Neuronal stem cell (in vitro differentiated cells): ENCODE results near the gene BHLHA9.
A peak's percentile ranks its signal among the peaks of the same experiment; 100 is the strongest.

ENCODE experiments used
- DNase-seq: peaks from one replicate; pipeline ENCODE4 v3.0.0-alpha.2; 2013; ENCODE audit warnings: low spot score
- H2AFZ ChIP-seq: one replicate; pipeline ENCODE4 v1.6.1; 2013; ENCODE audit warnings: mild to moderate bottlenecking, low read length, inconsistent platforms
- H2AK5ac ChIP-seq: 2 replicates; pipeline ENCODE4 v1.6.1; 2013; ENCODE audit warnings: low read depth, mild to moderate bottlenecking, inconsistent platforms, low read length, moderate library complexity, mixed read lengths
- H2BK120ac ChIP-seq: 2 replicates; pipeline ENCODE4 v1.6.1; 2013; ENCODE audit warnings: low read depth, mild to moderate bottlenecking, inconsistent platforms, low read length, moderate library complexity, mixed read lengths
- H2BK12ac ChIP-seq: one replicate; pipeline ENCODE4 v1.6.1; 2013; ENCODE audit warnings: low read length, inconsistent platforms
- H2BK15ac ChIP-seq: 2 replicates; pipeline ENCODE4 v1.6.1; 2013; ENCODE audit warnings: mild to moderate bottlenecking, low read length, inconsistent platforms, mixed read lengths
- H2BK5ac ChIP-seq: one replicate; pipeline ENCODE4 v1.6.1; 2013; ENCODE audit warnings: inconsistent platforms, mild to moderate bottlenecking, low read length, moderate library complexity
- H3K14ac ChIP-seq: one replicate; pipeline ENCODE4 v1.6.1; 2013; ENCODE audit warnings: low read length, inconsistent platforms
- H3K18ac ChIP-seq: 2 replicates; pipeline ENCODE4 v1.6.1; 2013; ENCODE audit warnings: low read length, inconsistent platforms
- H3K23ac ChIP-seq: 2 replicates; pipeline ENCODE4 v1.6.1; 2013; ENCODE audit warnings: low read depth, mild to moderate bottlenecking, mixed read lengths, low read length, inconsistent platforms; ENCODE audit not compliant: poor library complexity
- H3K27ac ChIP-seq: replicated peaks from 3 replicates; pipeline ENCODE4 v1.5.1; 2013; ENCODE audit warnings: low read length, inconsistent platforms
- H3K27me3 ChIP-seq, 3 experiments: 2 replicates each; pipeline ENCODE4 v1.6.1; 2013; ENCODE audit warnings: low read length in 3 of 3, mild to moderate bottlenecking in 2 of 3, inconsistent platforms in 1 of 3, low read depth in 1 of 3, mixed read lengths in 1 of 3, moderate library complexity in 1 of 3; ENCODE audit not compliant: control insufficient read depth in 3 of 3, insufficient read depth in 3 of 3
- H3K36me3 ChIP-seq, 2 donors: replicated peaks in 1 of 2; 2 replicates each; pipeline ENCODE4 v1.6.1; 2013; ENCODE audit warnings: low read length in 2 of 2; ENCODE audit not compliant: control insufficient read depth in 2 of 2, insufficient read depth in 2 of 2
- H3K4ac ChIP-seq: 2 replicates; pipeline ENCODE4 v1.6.1; 2013; ENCODE audit warnings: inconsistent platforms, mild to moderate bottlenecking, low read length, moderate library complexity
- H3K4me1 ChIP-seq, 2 donors: 1 replicate in 1 of 2; 2 replicates in 1 of 2; pipeline ENCODE4 v1.6.1; 2013; ENCODE audit warnings: low read length in 2 of 2, low read depth in 1 of 2; ENCODE audit not compliant: control insufficient read depth in 2 of 2, insufficient read depth in 1 of 2
- H3K4me2 ChIP-seq: one replicate; pipeline ENCODE4 v1.6.1; 2013; ENCODE audit warnings: mild to moderate bottlenecking, low read length, inconsistent platforms; ENCODE audit not compliant: insufficient read depth, poor library complexity, severe bottlenecking
- H3K4me3 ChIP-seq, 2 donors: 2 replicates each; pipeline ENCODE4 v1.5.1; 2013; ENCODE audit warnings: low read length in 2 of 2, mild to moderate bottlenecking in 2 of 2, inconsistent platforms in 1 of 2, moderate library complexity in 1 of 2
- H3K79me1 ChIP-seq: one replicate; pipeline ENCODE4 v1.6.1; 2013; ENCODE audit warnings: low read depth, mild to moderate bottlenecking, inconsistent platforms, low read length, moderate library complexity
- H3K9ac ChIP-seq: one replicate; pipeline ENCODE4 v1.6.1; 2013; ENCODE audit warnings: mild to moderate bottlenecking, low read depth, low read length, inconsistent platforms; ENCODE audit not compliant: poor library complexity
- H3K9me3 ChIP-seq, 2 donors: replicated peaks in 1 of 2; 2 replicates each; pipeline versions ENCODE3 to v1.6.1; 2013; ENCODE audit warnings: low read length in 2 of 2, mild to moderate bottlenecking in 2 of 2, inconsistent platforms in 1 of 2, low read depth in 1 of 2, mixed read lengths in 1 of 2, moderate library complexity in 1 of 2; ENCODE audit not compliant: control insufficient read depth in 2 of 2, insufficient read depth in 1 of 2
- H4K8ac ChIP-seq: one replicate; pipeline ENCODE4 v1.6.1; 2013; ENCODE audit warnings: low read depth, mild to moderate bottlenecking, inconsistent platforms, low read length, moderate library complexity
- H4K91ac ChIP-seq: one replicate; pipeline ENCODE4 v1.6.1; 2013; ENCODE audit warnings: low read length, low read depth, mild to moderate bottlenecking, inconsistent platforms; ENCODE audit not compliant: poor library complexity
- WGBS, 2 donors: extraction: QIAGEN DNeasy Blood & Tissue Kit; methylation state at CpG; one replicate each; pipeline ENCODE4 v1.1.7; 2013; ENCODE audit warnings: missing lambda C conversion rate in 2 of 2, mixed read lengths in 1 of 2; ENCODE audit not compliant: insufficient read length in 2 of 2, insufficient replicate concordance in 1 of 2; ENCODE audit errors: extremely low coverage in 2 of 2; 5-methylcytosine and 5-hydroxymethylcytosine counted together

The BHLHA9 gene

GRCh38 chr17:1275205-1275961, 5.1 kb downstream of the BHLHA9 start:
- H3K9ac ChIP-seq = no peak overlapping the region
- H4K91ac ChIP-seq = no peak overlapping the region
- peaks cover 0 to 14% (median 12%) of the 10 kb centered on the region in 3 experiments for H3K27me3 ChIP-seq
- H2AFZ ChIP-seq = peak overlapping the region; percentile 78
- no peaks in the 10 kb centered on the region for H3K36me3 ChIP-seq
- no peaks in the 10 kb centered on the region for H3K79me1 ChIP-seq
- no peak overlapping the region for H3K4me2 ChIP-seq
- peak overlapping the region; percentile 55 for H3K23ac ChIP-seq
- H4K8ac ChIP-seq = no peak overlapping the region
- no peak overlapping the region for H3K4ac ChIP-seq
- H3K4me1 ChIP-seq = peaks cover 9 to 16% of the 10 kb centered on the region in 2 donors
- no peak overlapping the region for H2BK5ac ChIP-seq
- DNase-seq = no peak
- no peak overlapping the region for H3K18ac ChIP-seq
- H2BK15ac ChIP-seq = peak overlapping the region; percentile 85
- H3K9me3 ChIP-seq = no peaks in the 10 kb centered on the region
- H3K27ac ChIP-seq = no peak overlapping the region
- H2AK5ac ChIP-seq = no peak overlapping the region
- H2BK12ac ChIP-seq = peak overlapping the region; percentile 16
- WGBS, 2 donors = 100% methylated on average over 4 of the region's 10 CpGs; no CpG with 5 or more reads in 1 of the 2 donors
- H3K14ac ChIP-seq = peak overlapping the region; percentile 8
- H3K4me3 ChIP-seq = no peak overlapping the region
- H2BK120ac ChIP-seq = no peak overlapping the region

- no peak overlapping the region for H3K18ac ChIP-seq
- H3K4me1 ChIP-seq = peaks cover 9 to 16% of the 10 kb centered on the region in 2 donors
- H3K79me1 ChIP-seq = no peaks in the 10 kb centered on the region
- peak overlapping the region; percentile 78 for H2AFZ ChIP-seq
- peak; percentile 74 for DNase-seq
- peak overlapping the region; percentile 85 for H2BK15ac ChIP-seq
- no peak overlapping the region for H2BK5ac ChIP-seq
- H3K23ac ChIP-seq = peak overlapping the region; percentile 55
- H4K91ac ChIP-seq = no peak overlapping the region
- H3K14ac ChIP-seq = peak overlapping the region; percentile 8
- no peak overlapping the region for H2AK5ac ChIP-seq
- H3K4me3 ChIP-seq = no peak overlapping the region
- no peak overlapping the region for H4K8ac ChIP-seq
- H3K27me3 ChIP-seq = peaks cover 0 to 14% (median 6%) of the 10 kb centered on the region in 3 experiments
- no peaks in the 10 kb centered on the region for H3K9me3 ChIP-seq
- no CpG with 5 or more reads among the region's 28 CpGs for WGBS, 2 donors
- no peak overlapping the region for H2BK120ac ChIP-seq
- H3K4ac ChIP-seq = no peak overlapping the region
- H3K27ac ChIP-seq = no peak overlapping the region
- H3K36me3 ChIP-seq = no peaks in the 10 kb centered on the region
- H3K4me2 ChIP-seq = peak overlapping the region; percentile 31
- peak overlapping the region; percentile 16 for H2BK12ac ChIP-seq
- no peak overlapping the region for H3K9ac ChIP-seq
Measured at GRCh38 chr17:1275962-1276736, 5.9 kb downstream of the BHLHA9 start.

- Histone ChIP-seq H3K27ac (no peak overlapping the region), H3K18ac (peak overlapping the region; percentile 76), H2BK12ac (no peak overlapping the region), H2AK5ac (peak overlapping the region; percentile 95), H3K9ac (no peak overlapping the region), H4K91ac (no peak overlapping the region), H2BK120ac (peak overlapping the region; percentile 72), H3K4me3 (no peak overlapping the region), H3K23ac (no peak overlapping the region), H3K27me3 (no peaks in the 10 kb centered on the region), H3K4me2 (no peak overlapping the region), H2AFZ (peak overlapping the region; percentile 5), H3K9me3 (no peaks in the 10 kb centered on the region), H3K4me1 (peaks cover 10 to 11% of the 10 kb centered on the region in 2 donors), H3K14ac (no peak overlapping the region), H3K36me3 (no peaks in the 10 kb centered on the region), H2BK5ac (no peak overlapping the region), H3K4ac (no peak overlapping the region), H3K79me1 (no peaks in the 10 kb centered on the region), H4K8ac (no peak overlapping the region), H2BK15ac (no peak overlapping the region)
- no CpG with 5 or more reads among the region's 23 CpGs for WGBS, 2 donors
- no peak for DNase-seq
Measured at GRCh38 chr17:1280652-1281051, 10.4 kb downstream of the BHLHA9 start.
